Measurements from ENCODE around the gene CTTN.

Gene CTTN

GRCh38 chr11:70433038-70433437 is 34.7 kb downstream of the CTTN start:
- no peak for TF ChIP-seq CTCF (IDR thresholded peaks at IDR 0.05; ENCODE audit: borderline replicate concordance, insufficient read depth, low read depth, low read length)

GRCh38 chr11:70433526-70433925 is 35.2 kb downstream of the CTTN start:
- no peak overlapping the region for H3K4me3 ChIP-seq (ENCODE audit: low read depth, low read length)
- no peak for TF ChIP-seq CTCF (IDR thresholded peaks at IDR 0.05; ENCODE audit: borderline replicate concordance, insufficient read depth, low read depth, low read length)

More at GRCh38 chr11:70433038-70433437, 34.7 kb downstream of the CTTN start:
- H3K4me3 ChIP-seq (ENCODE audit: low read depth, low read length) = no peak overlapping the region

- TF ChIP-seq CTCF (IDR thresholded peaks at IDR 0.05; ENCODE audit: borderline replicate concordance, insufficient read depth, low read depth, low read length) = no peak
- no peak overlapping the region for H3K4me3 ChIP-seq (ENCODE audit: low read depth, low read length)
Measured at GRCh38 chr11:70433966-70434812, 35.9 kb downstream of the CTTN start.

- TF ChIP-seq CTCF (IDR thresholded peaks at IDR 0.05; ENCODE audit: borderline replicate concordance, insufficient read depth, low read depth, low read length) = no peak
- H3K4me3 ChIP-seq (ENCODE audit: low read depth, low read length) = no peak overlapping the region
Measured at GRCh38 chr11:70434813-70435278, 36.5 kb downstream of the CTTN start.

- TF ChIP-seq CTCF (IDR thresholded peaks at IDR 0.05; ENCODE audit: borderline replicate concordance, insufficient read depth, low read depth, low read length) = no peak
- no peak overlapping the region for H3K4me3 ChIP-seq (ENCODE audit: low read depth, low read length)
Measured at GRCh38 chr11:70435361-70435760, 37.0 kb downstream of the CTTN start.

GRCh38 chr11:70435765-70436500 is 37.6 kb downstream of the CTTN start:
- no peak for TF ChIP-seq CTCF (IDR thresholded peaks at IDR 0.05; ENCODE audit: borderline replicate concordance, insufficient read depth, low read depth, low read length)
- H3K4me3 ChIP-seq (ENCODE audit: low read depth, low read length) = no peak overlapping the region
